ENCODE data around the gene PCLO.

Gene PCLO

GRCh38 chr7:83156006-83156405 is 6.7 kb downstream of the PCLO start:
- H3K27ac ChIP-seq, result no peak overlapping the region
- no peak for TF ChIP-seq ZFX (IDR thresholded peaks at IDR 0.05; ENCODE audit: borderline replicate concordance)
- no peak for TF ChIP-seq CTCF (IDR thresholded peaks at IDR 0.05)

- TF ChIP-seq ZFX (IDR thresholded peaks at IDR 0.05; ENCODE audit: borderline replicate concordance) (no peak), CTCF (IDR thresholded peaks at IDR 0.05) (no peak)
- no peak overlapping the region for H3K27ac ChIP-seq
Measured at GRCh38 chr7:83155407-83155806, 7.3 kb downstream of the PCLO start.

DNA sequence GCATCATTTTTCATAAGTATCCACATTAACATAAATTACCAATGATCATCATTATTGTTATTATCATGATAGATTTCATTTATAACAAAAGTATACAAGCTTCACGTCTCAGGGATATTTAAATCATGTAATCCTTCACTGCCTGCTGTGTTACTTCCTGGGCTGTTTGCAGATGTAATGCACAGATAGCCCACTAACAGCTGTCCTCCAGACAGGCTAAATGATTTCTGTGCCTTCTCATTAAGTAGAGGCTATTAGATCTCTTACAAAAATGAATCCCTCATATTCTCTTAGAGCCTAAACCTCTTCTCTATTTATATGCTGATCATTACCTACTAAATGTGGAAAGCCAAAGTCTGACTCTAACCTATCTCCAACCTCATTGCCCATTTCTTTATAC is 9.3 kb downstream of the PCLO start:
- TF ChIP-seq ZFX (IDR thresholded peaks at IDR 0.05; ENCODE audit: borderline replicate concordance), result no peak
- H3K27ac ChIP-seq, result no peak overlapping the region

- H3K27ac ChIP-seq, result no peak overlapping the region
- TF ChIP-seq ZFX (IDR thresholded peaks at IDR 0.05; ENCODE audit: borderline replicate concordance) (no peak), CTCF (IDR thresholded peaks at IDR 0.05) (no peak)
Measured at GRCh38 chr7:83150310-83150709, 12.4 kb downstream of the PCLO start.

GRCh38 chr7:83149466-83149865 is 13.2 kb downstream of the PCLO start:
- H3K27ac ChIP-seq, result no peak overlapping the region

DNA sequence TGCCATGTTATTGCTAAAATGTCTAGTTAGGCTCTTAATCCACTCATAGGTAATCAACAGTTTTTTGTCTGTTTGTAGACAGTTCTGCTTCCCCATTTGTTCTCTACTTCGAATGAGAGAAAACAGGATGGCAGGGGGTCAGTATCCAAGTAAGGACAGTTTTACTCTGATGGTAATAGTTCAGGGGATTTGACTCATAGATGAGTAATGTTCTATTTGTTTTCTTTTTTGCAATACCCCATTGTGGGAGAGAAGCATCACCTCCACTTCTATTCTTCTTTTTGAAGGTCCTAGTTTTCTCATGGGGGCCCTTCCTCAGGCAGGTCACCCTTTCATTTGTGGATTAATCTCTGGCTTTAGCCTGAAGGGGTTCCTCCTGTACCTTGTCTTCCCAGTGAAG is 13.9 kb downstream of the PCLO start:
- TF ChIP-seq ZFX (IDR thresholded peaks at IDR 0.05; ENCODE audit: borderline replicate concordance), result no peak
- TF ChIP-seq CTCF (IDR thresholded peaks at IDR 0.05), result no peak
- no peak overlapping the region for H3K27ac ChIP-seq

More at GRCh38 chr7:83149466-83149865, 13.2 kb downstream of the PCLO start:
- TF ChIP-seq CTCF (IDR thresholded peaks at IDR 0.05) (no peak), ZFX (IDR thresholded peaks at IDR 0.05; ENCODE audit: borderline replicate concordance) (no peak)

GRCh38 chr7:83143107-83143506 is 19.6 kb downstream of the PCLO start:
- H3K27ac ChIP-seq, result no peak overlapping the region
- TF ChIP-seq ZFX (IDR thresholded peaks at IDR 0.05; ENCODE audit: borderline replicate concordance), result no peak
- TF ChIP-seq CTCF (IDR thresholded peaks at IDR 0.05), result no peak

GRCh38 chr7:83142365-83142764 is 20.3 kb downstream of the PCLO start:
- no peak for TF ChIP-seq ZFX (IDR thresholded peaks at IDR 0.05; ENCODE audit: borderline replicate concordance)
- no peak for TF ChIP-seq CTCF (IDR thresholded peaks at IDR 0.05)
- no peak overlapping the region for H3K27ac ChIP-seq
